Activated naive CD8-positive, alpha-beta T cell treated with anti-CD3 and anti-CD28 coated beads, Interleukin-2, amount 50 U/mL, for 24 hours (primary cell): ENCODE results near the gene ADAMTS16.

Experiments used
- ATAC-seq: fragments of 150-1000 bp; cut with Tn5 transposase; one replicate; pipeline ENCODE4 v1.10.0; 2021
- DNase-seq: peaks from one replicate; pipeline ENCODE4 v3.0.0; 2021
- H3K27ac Mint-ChIP-seq: one replicate; pipeline ENCODE4 v1.8.0; 2021; ENCODE audit warnings: mild to moderate bottlenecking, mixed read lengths
- H3K27me3 Mint-ChIP-seq: one replicate; pipeline ENCODE4 v1.8.0; 2021; ENCODE audit warnings: mixed read lengths
- H3K36me3 Mint-ChIP-seq: one replicate; pipeline ENCODE4 v1.8.0; 2021; ENCODE audit warnings: low read depth, mixed read lengths
- H3K4me1 Mint-ChIP-seq: one replicate; pipeline ENCODE4 v1.8.0; 2021; ENCODE audit warnings: mixed read lengths
- H3K4me3 Mint-ChIP-seq: one replicate; pipeline ENCODE4 v1.8.0; 2021; ENCODE audit warnings: mild to moderate bottlenecking, moderate library complexity, mixed read lengths
- H3K9me3 Mint-ChIP-seq: one replicate; pipeline ENCODE4 v1.8.0; 2021; ENCODE audit warnings: mixed read lengths

The ADAMTS16 gene

DNA sequence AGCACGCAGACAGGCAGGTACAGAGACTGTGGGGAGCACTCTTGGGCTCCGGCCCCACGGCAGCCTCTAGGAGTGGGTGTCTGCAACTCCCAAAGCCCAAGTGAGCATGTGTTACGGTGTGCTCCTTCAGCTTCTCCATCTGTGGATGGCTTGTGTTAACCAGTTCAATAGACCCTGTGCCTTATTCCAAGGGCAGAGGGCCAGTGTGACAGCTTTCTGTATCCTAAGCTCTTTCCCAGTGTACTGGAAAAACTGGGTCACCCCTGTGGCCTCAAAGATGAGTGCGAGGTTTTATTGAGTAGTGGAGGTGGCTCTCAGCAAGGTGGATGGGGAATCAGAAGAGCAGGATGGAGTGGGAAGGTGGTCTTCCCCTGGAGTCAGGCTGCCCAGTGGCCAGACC is 78.3 kb downstream of the ADAMTS16 start:
- Mint-ChIP-seq H3K27me3 (no peaks in the 10 kb centered on the region), H3K4me1 (no peaks in the 10 kb centered on the region), H3K36me3 (no peaks in the 10 kb centered on the region), H3K9me3 (no peaks in the 10 kb centered on the region), H3K27ac (no peak overlapping the region), H3K4me3 (no peak overlapping the region)
- DNase-seq (no peak), ATAC-seq (no peak)

DNA sequence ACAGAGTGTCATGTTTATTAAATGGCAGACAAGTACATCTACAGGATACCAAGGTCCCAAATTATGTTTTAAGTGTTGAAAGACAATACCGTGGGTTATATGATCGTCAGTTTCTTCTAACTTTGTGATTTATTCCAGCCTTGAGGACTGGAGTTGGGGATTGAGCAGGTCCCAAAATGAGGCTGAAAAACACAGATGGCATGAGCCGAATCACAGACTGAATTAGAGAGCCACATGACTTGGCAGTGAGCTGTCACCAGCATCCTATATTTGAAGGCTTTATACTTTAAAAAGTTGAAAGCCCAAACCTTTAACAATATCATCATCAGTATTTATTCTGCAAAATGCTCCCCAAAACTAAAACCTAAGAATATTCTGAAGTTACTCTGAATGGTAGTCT is 79.4 kb downstream of the ADAMTS16 start:
- Mint-ChIP-seq H3K36me3 (no peaks in the 10 kb centered on the region), H3K27ac (no peak overlapping the region), H3K4me1 (no peaks in the 10 kb centered on the region), H3K9me3 (no peaks in the 10 kb centered on the region), H3K27me3 (no peaks in the 10 kb centered on the region), H3K4me3 (no peak overlapping the region)
- DNase-seq (no peak), ATAC-seq (no peak)

- H3K27ac Mint-ChIP-seq, result no peak overlapping the region
- DNase-seq, result no peak
- H3K4me3 Mint-ChIP-seq, result no peak overlapping the region
These were observed 80.9 kb downstream of the ADAMTS16 start for GRCh38 chr5:5220901-5221631.

GRCh38 chr5:5221724-5222123 is 81.6 kb downstream of the ADAMTS16 start:
- H3K4me3 Mint-ChIP-seq, result no peak overlapping the region
- ATAC-seq (no peak), DNase-seq (no peak)
- no peak overlapping the region for H3K27ac Mint-ChIP-seq
- no peaks in the 10 kb centered on the region for H3K4me1 Mint-ChIP-seq
- H3K36me3 Mint-ChIP-seq, result no peaks in the 10 kb centered on the region
- H3K27me3 Mint-ChIP-seq, result no peaks in the 10 kb centered on the region
- no peaks in the 10 kb centered on the region for H3K9me3 Mint-ChIP-seq

More at GRCh38 chr5:5220901-5221631, 80.9 kb downstream of the ADAMTS16 start:
- Mint-ChIP-seq H3K9me3 (no peaks in the 10 kb centered on the region), H3K4me1 (no peaks in the 10 kb centered on the region), H3K36me3 (no peaks in the 10 kb centered on the region), H3K27me3 (no peaks in the 10 kb centered on the region)
- ATAC-seq, result no peak

GRCh38 chr5:5231576-5231975 is 91.4 kb downstream of the ADAMTS16 start:
- H3K4me1 Mint-ChIP-seq, result no peaks in the 10 kb centered on the region
- H3K4me3 Mint-ChIP-seq, result no peak overlapping the region
- H3K27ac Mint-ChIP-seq, result no peak overlapping the region

GRCh38 chr5:5234912-5235311 is 94.8 kb downstream of the ADAMTS16 start:
- Mint-ChIP-seq H3K4me3 (no peak overlapping the region), H3K4me1 (no peaks in the 10 kb centered on the region), H3K27ac (no peak overlapping the region), H3K9me3 (peaks cover 4% of the 10 kb centered on the region), H3K27me3 (peaks cover 2% of the 10 kb centered on the region), H3K36me3 (no peaks in the 10 kb centered on the region)
- ATAC-seq, result no peak
- DNase-seq, result no peak

More at GRCh38 chr5:5231576-5231975, 91.4 kb downstream of the ADAMTS16 start:
- H3K36me3 Mint-ChIP-seq, result no peaks in the 10 kb centered on the region
- peaks cover 2% of the 10 kb centered on the region for H3K27me3 Mint-ChIP-seq
- peaks cover 4% of the 10 kb centered on the region for H3K9me3 Mint-ChIP-seq
- ATAC-seq (no peak), DNase-seq (no peak)

DNA sequence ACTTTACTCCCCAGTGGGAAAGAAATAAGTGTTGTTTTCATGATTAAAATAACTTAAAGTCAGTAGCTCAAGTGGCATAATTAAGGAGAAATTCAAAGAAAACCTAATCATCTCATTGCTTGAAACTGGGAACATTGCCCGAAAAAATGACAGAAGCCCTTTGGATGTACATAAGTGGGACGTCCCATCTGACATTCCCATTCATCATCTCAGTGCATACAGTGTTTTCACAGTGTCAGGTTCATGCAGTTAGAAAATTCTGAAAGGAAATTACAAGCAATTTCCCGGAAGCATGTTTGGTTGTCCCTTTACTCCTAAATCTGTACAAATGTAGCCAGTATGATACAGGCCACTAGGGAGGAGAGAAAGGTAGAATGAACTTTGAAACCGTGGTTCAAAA is 95.6 kb downstream of the ADAMTS16 start:
- no peaks in the 10 kb centered on the region for H3K4me1 Mint-ChIP-seq
- H3K36me3 Mint-ChIP-seq, result no peaks in the 10 kb centered on the region
- no peak overlapping the region for H3K27ac Mint-ChIP-seq
- peaks cover 2% of the 10 kb centered on the region for H3K27me3 Mint-ChIP-seq
- ATAC-seq (no peak), DNase-seq (no peak)
- no peak overlapping the region for H3K4me3 Mint-ChIP-seq
- H3K9me3 Mint-ChIP-seq, result peaks cover 4% of the 10 kb centered on the region

DNA sequence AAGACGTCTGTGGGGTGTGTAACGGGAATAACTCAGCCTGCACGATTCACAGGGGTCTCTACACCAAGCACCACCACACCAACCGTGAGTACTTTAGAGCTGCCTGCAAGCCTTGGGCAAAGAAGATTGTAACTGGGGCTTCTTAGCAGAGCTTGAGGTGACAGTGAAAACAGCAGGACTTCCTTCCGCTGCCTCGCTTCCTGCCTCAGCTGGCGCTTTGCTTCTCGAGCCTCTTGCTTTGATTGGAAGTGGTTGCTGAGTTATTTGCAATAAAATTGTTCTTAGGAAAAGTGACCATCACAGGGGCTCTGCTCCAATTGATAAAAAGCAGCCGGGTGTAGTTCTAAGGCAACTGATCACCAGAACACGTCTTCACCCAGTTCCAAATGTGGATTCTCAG is 99.1 kb downstream of the ADAMTS16 start:
- Mint-ChIP-seq H3K36me3 (no peaks in the 10 kb centered on the region), H3K27ac (no peak overlapping the region), H3K27me3 (peaks cover 4% of the 10 kb centered on the region), H3K4me1 (no peaks in the 10 kb centered on the region), H3K9me3 (no peaks in the 10 kb centered on the region), H3K4me3 (no peak overlapping the region)
- no peak for ATAC-seq
- no peak for DNase-seq

DNA sequence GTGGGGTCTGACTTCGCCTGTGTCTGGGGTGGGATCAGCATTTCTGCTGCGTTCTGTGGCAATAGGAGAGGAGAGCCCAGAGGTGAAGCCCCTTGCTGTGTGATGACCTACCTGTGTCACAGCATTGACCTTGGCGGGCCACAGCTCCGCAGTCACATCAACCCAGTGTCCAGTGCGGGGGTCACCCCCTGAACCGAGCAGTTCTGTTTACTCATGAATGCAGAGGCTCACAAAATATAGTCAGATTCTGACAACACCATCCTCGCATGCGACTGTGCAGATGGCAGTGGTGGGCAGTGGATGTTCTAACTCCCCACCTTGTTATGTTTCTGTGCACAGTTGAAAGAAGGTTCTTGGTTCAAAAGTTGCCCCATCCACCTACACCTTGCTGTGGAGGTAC is 100.1 kb downstream of the ADAMTS16 start:
- Mint-ChIP-seq H3K27me3 (peaks cover 4% of the 10 kb centered on the region), H3K4me3 (no peak overlapping the region), H3K27ac (no peak overlapping the region), H3K4me1 (no peaks in the 10 kb centered on the region), H3K9me3 (no peaks in the 10 kb centered on the region), H3K36me3 (no peaks in the 10 kb centered on the region)
- ATAC-seq, result no peak
- no peak for DNase-seq

DNA sequence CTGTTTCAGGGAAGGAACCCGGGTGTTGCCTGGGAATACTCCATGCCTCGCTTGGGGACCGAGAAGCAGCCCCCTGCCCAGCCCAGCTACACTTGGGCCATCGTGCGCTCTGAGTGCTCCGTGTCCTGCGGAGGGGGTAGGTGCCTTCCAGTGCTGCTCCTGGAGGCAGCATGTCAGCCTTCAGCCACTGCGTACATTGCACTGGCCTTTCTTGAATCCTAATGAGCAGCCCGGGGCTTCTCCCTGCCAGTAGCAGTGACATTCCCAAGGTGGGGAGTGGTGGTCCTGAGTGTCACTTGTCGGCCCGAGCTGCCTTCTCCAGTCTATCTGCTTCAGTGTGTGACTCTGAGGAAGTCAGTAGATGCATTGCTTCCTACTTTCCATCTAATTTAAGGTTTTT is 101.9 kb downstream of the ADAMTS16 start:
- peaks cover 4% of the 10 kb centered on the region for H3K27me3 Mint-ChIP-seq
- no peaks in the 10 kb centered on the region for H3K36me3 Mint-ChIP-seq
- DNase-seq, result no peak
- H3K4me3 Mint-ChIP-seq, result no peak overlapping the region
- no peaks in the 10 kb centered on the region for H3K9me3 Mint-ChIP-seq
- no peak for ATAC-seq
- H3K27ac Mint-ChIP-seq, result no peak overlapping the region
- no peaks in the 10 kb centered on the region for H3K4me1 Mint-ChIP-seq

DNA sequence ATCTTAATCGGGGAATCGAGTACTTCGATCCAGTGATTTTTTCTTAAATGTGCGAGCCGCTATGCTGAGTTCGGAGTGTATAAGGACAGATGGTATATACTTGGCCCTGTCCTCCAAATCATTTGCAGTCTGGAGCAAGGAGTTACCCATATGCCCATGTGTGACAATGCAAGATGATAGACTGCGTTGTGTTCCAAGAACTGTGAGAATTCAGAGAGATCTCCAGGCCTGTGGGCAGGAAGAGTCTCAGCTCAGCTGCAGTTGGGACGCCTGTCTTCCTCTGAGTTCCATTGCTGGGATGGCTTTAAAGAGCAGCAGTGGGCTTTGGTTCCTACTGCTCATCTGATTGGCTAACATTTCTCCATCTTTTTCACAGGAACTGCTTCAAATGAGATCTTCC is 106.6 kb downstream of the ADAMTS16 start:
- DNase-seq, result no peak
- Mint-ChIP-seq H3K4me3 (no peak overlapping the region), H3K9me3 (no peaks in the 10 kb centered on the region), H3K27ac (no peak overlapping the region), H3K27me3 (no peaks in the 10 kb centered on the region), H3K36me3 (no peaks in the 10 kb centered on the region), H3K4me1 (no peaks in the 10 kb centered on the region)
- ATAC-seq, result no peak

DNA sequence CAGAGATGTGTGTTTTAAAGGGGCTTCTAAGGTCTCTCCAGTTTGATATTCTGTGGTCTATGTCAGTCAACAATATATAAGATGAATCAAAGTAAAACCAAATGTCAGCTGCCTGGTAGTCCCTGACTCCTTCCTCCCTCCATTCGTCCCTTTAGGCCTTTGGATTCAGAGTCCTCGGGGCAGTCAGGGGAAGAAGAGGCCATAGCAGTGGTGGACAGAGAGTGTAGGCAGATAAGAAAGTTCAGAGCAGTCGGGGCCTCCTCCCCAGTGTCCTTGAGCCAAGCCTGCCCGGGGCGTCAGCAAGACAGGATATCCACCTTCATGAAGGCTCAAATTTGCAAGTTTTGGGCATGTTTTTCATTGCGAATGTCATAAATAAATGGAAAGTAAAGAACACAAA is 110.6 kb downstream of the ADAMTS16 start:
- ATAC-seq (no peak), DNase-seq (no peak)
- peaks cover 3% of the 10 kb centered on the region for H3K27me3 Mint-ChIP-seq
- no peaks in the 10 kb centered on the region for H3K36me3 Mint-ChIP-seq
- peaks cover 17% of the 10 kb centered on the region for H3K9me3 Mint-ChIP-seq
- no peak overlapping the region for H3K27ac Mint-ChIP-seq
- no peaks in the 10 kb centered on the region for H3K4me1 Mint-ChIP-seq
- H3K4me3 Mint-ChIP-seq, result no peak overlapping the region

GRCh38 chr5:5252106-5252505 is 112.0 kb downstream of the ADAMTS16 start:
- Mint-ChIP-seq H3K9me3 (peaks cover 21% of the 10 kb centered on the region), H3K4me3 (no peak overlapping the region), H3K4me1 (no peaks in the 10 kb centered on the region), H3K27ac (no peak overlapping the region), H3K27me3 (peaks cover 3% of the 10 kb centered on the region), H3K36me3 (no peaks in the 10 kb centered on the region)
- no peak for ATAC-seq
- DNase-seq, result no peak

GRCh38 chr5:5257353-5257752 is 117.2 kb downstream of the ADAMTS16 start:
- peaks cover 5% of the 10 kb centered on the region for H3K27me3 Mint-ChIP-seq
- no peaks in the 10 kb centered on the region for H3K36me3 Mint-ChIP-seq
- H3K27ac Mint-ChIP-seq, result no peak overlapping the region
- DNase-seq (no peak), ATAC-seq (no peak)
- peaks cover 21% of the 10 kb centered on the region for H3K9me3 Mint-ChIP-seq
- H3K4me3 Mint-ChIP-seq, result no peak overlapping the region
- H3K4me1 Mint-ChIP-seq, result no peaks in the 10 kb centered on the region

GRCh38 chr5:5258564-5258963 is 118.4 kb downstream of the ADAMTS16 start:
- no peaks in the 10 kb centered on the region for H3K36me3 Mint-ChIP-seq

DNA sequence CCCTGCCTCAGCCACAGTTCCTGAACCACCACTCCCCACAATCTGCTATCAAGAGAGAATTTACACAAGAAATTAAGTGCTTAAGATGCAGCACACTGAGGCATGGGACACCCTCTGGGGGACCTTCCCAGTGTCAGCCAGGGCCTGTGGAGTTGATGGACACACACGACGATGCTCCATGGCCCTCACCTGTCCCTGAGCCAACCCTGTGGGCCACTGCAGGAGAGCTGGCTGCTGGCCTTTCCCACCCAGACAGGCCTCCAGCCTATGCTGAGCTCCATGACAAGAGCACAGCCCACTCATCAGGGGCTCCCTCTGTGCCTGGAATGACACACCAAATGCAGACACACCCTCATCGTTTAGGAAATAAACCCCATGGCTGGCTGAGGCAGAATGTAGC is 124.6 kb downstream of the ADAMTS16 start:
- H3K4me1 Mint-ChIP-seq, result no peaks in the 10 kb centered on the region
- DNase-seq, result no peak
- peaks cover 2% of the 10 kb centered on the region for H3K27me3 Mint-ChIP-seq
- no peak overlapping the region for H3K27ac Mint-ChIP-seq
- H3K36me3 Mint-ChIP-seq, result no peaks in the 10 kb centered on the region
- ATAC-seq, result no peak
- H3K4me3 Mint-ChIP-seq, result no peak overlapping the region
- no peaks in the 10 kb centered on the region for H3K9me3 Mint-ChIP-seq

More at GRCh38 chr5:5258564-5258963, 118.4 kb downstream of the ADAMTS16 start:
- ATAC-seq (no peak), DNase-seq (no peak)
- Mint-ChIP-seq H3K4me1 (no peaks in the 10 kb centered on the region), H3K4me3 (no peak overlapping the region), H3K9me3 (peaks cover 19% of the 10 kb centered on the region), H3K27me3 (peaks cover 2% of the 10 kb centered on the region), H3K27ac (no peak overlapping the region)
